HG02970 (cell line): ENCODE measurements around the gene AOPEP.
A peak's percentile ranks its signal among the peaks of the same experiment; 100 is the strongest.

Experiments
- ATAC-seq: cut with Tn5 transposase; IDR thresholded peaks from one replicate; pipeline ENCODE4 v1.9.1; 2021; ENCODE audit warnings: mild to moderate bottlenecking, moderate library complexity, moderate number of reproducible peaks; ENCODE audit not compliant: unreplicated experiment, low FRiP score

The AOPEP gene

GRCh38 chr9:95047452-95048224 is 321.1 kb downstream of the AOPEP start:
- no peak for ATAC-seq

GRCh38 chr9:95048225-95049087 is 322.0 kb downstream of the AOPEP start:
- ATAC-seq: peak; percentile 68

- ATAC-seq: no peak
Measured at GRCh38 chr9:95049761-95050160, 323.3 kb downstream of the AOPEP start.

DNA sequence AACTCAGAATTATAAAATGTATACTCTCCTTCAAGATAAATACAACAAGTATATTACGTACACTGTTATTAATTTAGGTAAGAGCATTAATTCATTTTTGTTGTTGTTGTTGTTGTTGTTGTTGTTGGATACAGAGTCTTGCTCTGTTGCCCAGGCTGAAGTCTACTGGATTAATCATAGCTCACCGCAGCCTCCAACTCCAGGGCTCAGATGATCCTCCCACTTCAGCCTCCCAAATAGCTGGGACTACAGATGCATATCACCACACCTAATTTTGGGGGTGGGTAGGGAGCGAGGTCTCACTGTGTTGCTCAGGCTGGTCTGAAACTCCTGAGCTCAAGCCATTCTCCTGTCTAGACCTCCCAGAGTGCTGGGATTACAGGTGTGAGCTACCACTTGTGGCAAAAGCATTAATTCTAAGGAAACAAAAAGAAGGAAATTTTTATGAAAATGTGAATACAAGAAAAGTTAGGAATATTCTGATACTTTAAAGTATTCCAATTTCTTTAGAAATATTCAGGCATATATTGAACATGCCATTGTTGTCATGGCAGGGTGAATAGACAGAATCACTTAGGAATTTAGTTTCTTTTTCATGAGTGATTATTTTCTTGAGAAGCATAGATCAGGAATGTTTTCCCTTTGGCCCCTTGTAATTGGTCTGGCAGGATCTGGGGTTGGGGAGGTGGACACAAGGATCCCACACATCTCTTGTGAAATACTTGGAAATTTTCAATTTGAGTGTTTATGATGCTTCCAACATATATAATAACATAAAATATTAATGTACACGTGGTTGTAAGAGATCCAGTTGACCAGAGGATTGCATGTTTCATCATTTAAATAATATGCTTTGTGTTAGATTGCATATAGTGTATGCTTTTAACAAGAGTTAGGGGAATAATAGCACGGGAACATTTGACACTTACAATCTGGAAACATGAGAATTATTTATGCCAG is 327.4 kb downstream of the AOPEP start:
- ATAC-seq: no peak

DNA sequence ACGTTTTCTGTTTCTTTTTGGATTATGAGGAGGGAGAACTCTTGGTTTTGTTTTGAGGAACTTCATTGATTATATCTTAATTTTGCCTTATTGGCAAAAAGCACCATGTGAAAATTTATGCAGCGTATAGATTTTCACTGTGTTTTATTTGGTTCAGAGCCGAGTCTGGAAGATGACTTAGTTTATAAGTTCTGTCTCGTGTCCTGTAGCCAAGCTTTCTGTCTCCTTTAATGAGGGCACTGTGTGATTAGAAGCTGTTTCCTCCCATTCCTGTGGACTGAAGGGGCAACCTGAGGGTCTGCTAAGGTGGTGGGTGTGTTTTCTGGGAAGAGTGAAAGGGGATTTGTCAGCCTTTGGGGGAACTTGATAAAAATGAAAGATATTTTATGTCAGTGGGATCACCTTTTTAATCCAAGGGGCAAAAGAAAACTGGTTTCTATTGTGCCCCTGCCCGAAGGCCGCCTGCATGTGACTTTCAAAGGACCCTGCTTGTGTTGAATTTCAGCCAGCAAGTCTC is 328.9 kb downstream of the AOPEP start:
- no peak for ATAC-seq

DNA sequence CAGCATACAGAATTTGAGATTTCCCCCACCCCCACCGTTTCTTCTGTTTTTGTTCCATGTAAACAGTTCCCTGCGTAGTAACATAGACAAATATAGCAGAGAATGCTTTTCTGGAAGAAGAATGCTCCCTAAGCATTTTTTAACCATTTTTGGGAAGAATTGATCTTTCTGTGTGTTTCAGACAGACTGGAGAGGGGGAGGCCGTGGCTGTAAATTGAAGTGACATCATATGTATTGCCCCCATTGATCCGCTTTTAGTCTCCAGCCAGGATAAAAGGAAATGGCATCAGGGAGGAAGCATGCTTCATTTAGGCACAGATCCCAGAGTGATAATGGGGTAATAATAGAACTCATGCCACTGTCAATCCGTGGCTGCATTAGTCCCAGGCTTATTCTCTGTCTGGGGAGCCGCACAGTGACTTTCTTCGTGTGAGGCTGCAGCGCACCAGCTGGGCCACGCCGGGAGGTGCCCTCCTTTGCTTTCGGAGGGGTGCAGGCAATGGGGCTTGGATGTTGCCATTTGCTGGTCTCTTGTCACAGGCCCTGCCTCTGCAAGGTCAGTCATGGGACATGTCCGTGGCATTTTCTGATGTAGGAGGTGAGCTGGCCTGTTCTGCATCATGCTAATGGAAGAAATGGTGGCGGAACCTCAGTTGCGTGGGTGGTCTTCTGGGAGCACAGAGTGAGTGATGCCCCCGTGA is 329.5 kb downstream of the AOPEP start:
- no peak for ATAC-seq

GRCh38 chr9:95057101-95057500 is 330.6 kb downstream of the AOPEP start:
- no peak for ATAC-seq

GRCh38 chr9:95058121-95058785 is 331.8 kb downstream of the AOPEP start:
- no peak for ATAC-seq

DNA sequence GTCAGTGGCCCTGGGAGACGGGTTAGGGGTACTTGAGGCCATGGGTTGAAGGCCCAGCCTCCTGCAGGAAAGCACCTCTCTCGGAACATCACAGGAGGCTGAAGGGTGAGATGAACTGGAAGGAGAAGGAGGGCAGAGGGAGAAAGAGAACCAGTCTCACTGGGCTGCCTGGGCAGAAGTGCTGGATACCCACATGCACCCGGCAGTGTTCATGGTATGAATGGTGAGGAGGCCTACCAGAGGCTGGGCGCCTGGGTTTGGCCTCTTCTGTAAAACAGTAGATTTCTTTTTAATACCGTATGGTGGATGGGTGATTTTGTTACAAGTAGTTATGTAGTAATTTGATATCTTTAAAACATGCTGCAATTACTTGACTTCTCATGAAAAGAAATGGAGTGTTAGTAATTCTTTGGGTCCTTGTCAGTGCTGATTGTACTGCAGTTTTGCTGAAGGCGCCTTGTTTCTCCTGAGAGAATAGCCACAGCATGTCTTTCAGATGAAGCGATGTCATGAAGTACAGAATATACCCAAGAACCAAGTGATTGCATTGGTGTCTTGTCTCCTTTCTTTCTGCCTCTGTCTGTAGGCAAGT is 332.4 kb downstream of the AOPEP start:
- ATAC-seq: no peak

DNA sequence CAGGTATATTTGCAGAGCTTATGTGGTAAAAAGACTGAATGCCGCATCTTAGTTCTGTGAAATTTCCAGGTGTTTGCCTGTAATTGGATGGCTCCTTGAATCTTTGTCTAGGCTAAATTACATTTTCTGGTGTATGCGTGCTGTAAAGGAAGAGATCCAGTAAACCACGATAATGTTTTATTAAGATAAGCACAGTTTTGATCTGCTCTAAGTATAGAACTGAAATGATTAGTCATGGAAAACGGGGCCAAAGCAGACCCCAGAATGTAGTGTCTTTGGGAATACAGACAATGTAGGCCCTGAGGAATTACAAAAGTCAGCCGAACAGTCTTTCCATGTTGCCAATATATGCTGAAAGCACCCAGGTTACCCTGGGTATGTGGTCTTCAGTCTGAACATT is 333.7 kb downstream of the AOPEP start:
- no peak for ATAC-seq

GRCh38 chr9:95060916-95061315 is 334.4 kb downstream of the AOPEP start:
- ATAC-seq: no peak

DNA sequence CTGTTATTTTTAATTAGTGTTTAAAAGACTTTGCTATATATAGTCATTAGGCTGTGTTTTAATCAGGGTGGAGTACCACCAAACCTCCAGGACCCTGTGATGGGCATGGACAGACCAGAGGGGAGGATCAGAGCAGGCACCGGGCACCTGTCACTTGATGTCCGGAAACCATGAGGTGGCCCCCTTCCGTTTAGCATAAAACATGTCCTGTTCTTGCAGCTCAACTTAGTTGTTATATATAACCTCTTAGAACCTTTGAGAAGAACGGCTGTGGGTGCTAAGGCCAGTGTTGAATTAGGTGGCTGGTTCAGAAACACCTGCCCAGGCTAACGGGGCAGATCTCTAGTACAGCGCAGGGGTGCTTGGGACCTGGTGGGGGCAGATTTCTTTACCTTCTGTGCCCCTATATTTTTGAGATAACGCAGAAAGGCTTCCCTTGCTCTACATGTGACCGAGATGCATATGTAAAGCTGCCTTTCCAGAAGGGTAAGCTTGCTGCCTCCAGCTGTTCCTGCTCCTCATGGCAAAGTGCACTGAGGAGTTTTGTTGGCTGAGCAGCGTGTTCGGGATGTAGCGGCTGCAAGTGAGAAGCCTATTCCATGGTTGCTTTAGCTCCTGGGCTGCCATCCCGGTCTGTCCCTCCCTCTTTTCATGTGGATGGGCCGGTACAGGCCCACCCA is 335.6 kb downstream of the AOPEP start:
- ATAC-seq: no peak

DNA sequence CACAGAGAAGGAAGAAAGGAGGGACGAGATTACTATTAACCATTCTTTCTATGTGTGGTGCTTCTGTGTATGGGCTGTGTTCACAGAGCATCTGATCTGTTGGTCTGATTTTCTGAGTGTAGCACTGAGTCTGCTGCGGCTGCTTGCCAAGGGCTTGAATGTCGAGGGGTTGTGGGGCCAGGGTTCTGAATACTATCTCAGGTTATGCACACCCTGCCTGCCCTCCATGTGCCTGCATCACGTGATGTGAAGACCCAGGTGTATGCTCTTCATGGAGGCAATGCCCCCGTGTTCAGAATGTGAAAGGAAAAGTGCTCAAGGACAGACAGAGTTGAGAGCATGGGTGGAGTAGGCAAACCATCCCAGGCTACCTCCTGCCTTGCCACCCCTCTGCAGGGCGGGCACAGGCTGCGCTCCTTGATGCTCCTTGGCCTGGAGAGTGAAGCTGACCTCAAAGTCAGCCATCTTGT is 336.1 kb downstream of the AOPEP start:
- no peak for ATAC-seq

GRCh38 chr9:95063300-95063699 is 336.8 kb downstream of the AOPEP start:
- ATAC-seq: no peak

DNA sequence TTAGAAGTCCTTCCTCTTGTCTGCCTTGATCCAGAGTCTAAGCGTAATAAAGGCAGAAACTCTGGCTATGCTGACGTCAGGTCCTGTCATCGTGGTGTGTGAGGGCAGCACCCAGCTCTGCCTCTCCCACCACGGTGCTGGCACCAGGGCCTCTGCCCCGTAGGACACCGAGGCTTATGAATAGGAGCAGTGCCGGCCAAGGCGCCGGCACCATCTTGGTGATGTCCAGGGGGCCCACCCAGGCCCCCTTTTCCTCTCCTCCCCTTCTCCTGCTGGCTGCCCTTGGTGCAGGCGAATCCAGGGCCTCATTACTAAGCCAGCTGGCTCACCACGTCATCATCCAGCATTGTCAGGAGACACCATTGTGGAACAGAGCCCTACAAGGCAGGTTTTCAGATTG is 338.7 kb downstream of the AOPEP start:
- ATAC-seq: no peak

DNA sequence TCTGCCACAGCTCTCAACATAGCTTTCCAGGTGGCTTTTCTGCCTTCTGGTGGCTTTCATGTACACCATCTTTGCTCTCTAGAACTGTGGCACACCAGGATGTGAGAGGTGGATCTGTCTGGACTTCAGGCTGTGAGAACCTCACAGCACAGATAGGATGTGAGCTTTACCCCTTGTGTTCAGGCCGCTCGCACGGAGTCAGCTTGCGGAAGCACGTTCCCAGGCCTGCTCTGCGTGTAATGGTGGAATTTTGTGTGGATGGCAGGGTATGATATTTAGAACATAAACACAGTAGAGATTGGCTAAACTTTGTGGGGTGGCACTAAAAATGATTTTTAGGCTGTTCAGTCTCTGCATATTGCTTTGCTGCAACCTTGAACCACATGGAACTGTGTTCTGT is 340.6 kb downstream of the AOPEP start:
- ATAC-seq: no peak

DNA sequence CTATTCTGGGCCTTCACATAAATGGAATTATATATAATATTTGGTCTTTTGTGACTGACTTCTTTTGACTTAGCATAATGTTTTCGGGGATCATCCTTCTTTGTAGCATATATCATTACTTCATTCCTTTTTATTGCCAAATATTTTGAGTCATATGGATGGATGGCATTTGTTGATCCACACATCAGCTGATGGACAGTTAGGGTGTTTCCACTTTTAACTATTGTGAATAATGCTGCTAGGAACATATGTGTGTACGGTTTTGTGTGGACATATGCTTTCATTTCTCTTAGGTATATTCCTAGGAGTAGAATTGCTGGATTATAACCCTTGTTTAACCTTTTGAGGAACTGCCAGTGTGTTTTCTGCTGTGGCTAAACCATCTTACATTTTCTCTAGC is 341.4 kb downstream of the AOPEP start:
- no peak for ATAC-seq

GRCh38 chr9:95070549-95071021 is 344.1 kb downstream of the AOPEP start:
- ATAC-seq: no peak
